Bone marrow (tissue), 2 donors: ENCODE data around the gene ATXN7L1.
"Not testable (repeated sequence)": the region's sequence is repeated elsewhere in the genome, so short reads cannot be mapped to it uniquely, and the experiment has no call there.

Experiments used
- DNase-seq, 2 donors: peaks; one replicate each; lab custom pipeline; 2025; lab: John Stamatoyannopoulos, UW

Gene ATXN7L1

GRCh38 chr7:105802604-105803428, 73.6 kb downstream of the ATXN7L1 start:
- DNase-seq, result no peak

- DNase-seq, result no peak
Measured at GRCh38 chr7:105800849-105801534, 75.4 kb downstream of the ATXN7L1 start.

GRCh38 chr7:105800442-105800841, 76.0 kb downstream of the ATXN7L1 start:
- no peak for DNase-seq

GRCh38 chr7:105799677-105800076, 76.7 kb downstream of the ATXN7L1 start:
- DNase-seq, result no peak

GRCh38 chr7:105799006-105799405, 77.4 kb downstream of the ATXN7L1 start:
- DNase-seq, result no peak

- DNase-seq, result no peak
Measured at GRCh38 chr7:105797652-105798051, 78.7 kb downstream of the ATXN7L1 start.

GRCh38 chr7:105796365-105796764, 80.0 kb downstream of the ATXN7L1 start:
- DNase-seq, result no peak

GRCh38 chr7:105794741-105795729, 81.4 kb downstream of the ATXN7L1 start:
- DNase-seq, result no peak

- DNase-seq, result no peak
Measured at GRCh38 chr7:105792488-105793370, 83.7 kb downstream of the ATXN7L1 start.

- DNase-seq, result no peak
Measured at GRCh38 chr7:105791926-105792325, 84.5 kb downstream of the ATXN7L1 start.

- no peak for DNase-seq
Measured at GRCh38 chr7:105790996-105791395, 85.4 kb downstream of the ATXN7L1 start.

GRCh38 chr7:105790452-105790851, 85.9 kb downstream of the ATXN7L1 start:
- not testable (repeated sequence) for DNase-seq

GRCh38 chr7:105788816-105789349, 87.5 kb downstream of the ATXN7L1 start:
- DNase-seq, result no peak

- no peak for DNase-seq
Measured at GRCh38 chr7:105788356-105788755, 88.0 kb downstream of the ATXN7L1 start.

GRCh38 chr7:105787793-105788192, 88.6 kb downstream of the ATXN7L1 start:
- no peak for DNase-seq

- DNase-seq, result no peak
Measured at GRCh38 chr7:105786520-105787470, 89.6 kb downstream of the ATXN7L1 start.

GRCh38 chr7:105782391-105783042, 93.9 kb downstream of the ATXN7L1 start:
- DNase-seq, result no peak

GRCh38 chr7:105779856-105780780, 96.3 kb downstream of the ATXN7L1 start:
- no peak for DNase-seq
